Lower lobe of right lung (tissue), 2 donors: Measurements from ENCODE around the gene ASCC3. TPM values are rescaled to one million over a fixed set of nuclear protein-coding genes. Genes with fewer than 3 reads are reported as not detected.

ENCODE experiments used
- ATAC-seq, 2 donors: fragments of 200-7000 bp; cut with Tn5 transposase; one replicate each; pipeline ENCODE4 v1.9.1; 2020 to 2022; ENCODE audit warnings: mild to moderate bottlenecking in 2 of 2, moderate library complexity in 2 of 2
- DNase-seq: peaks from one replicate; pipeline ENCODE4 v3.0.0-alpha.2; 2020
- H3K27ac ChIP-seq: fragments of 200-600 bp; one replicate; pipeline ENCODE4 v1.8.0; 2022
- H3K27me3 ChIP-seq: fragments of 200-600 bp; one replicate; pipeline ENCODE4 v1.8.0; 2022; ENCODE audit warnings: low read depth
- H3K36me3 ChIP-seq: fragments of 200-600 bp; one replicate; pipeline ENCODE4 v1.8.0; 2022; ENCODE audit warnings: mild to moderate bottlenecking
- H3K4me1 ChIP-seq: fragments of 200-600 bp; one replicate; pipeline ENCODE4 v1.8.0; 2022
- H3K4me3 ChIP-seq: fragments of 200-600 bp; one replicate; pipeline ENCODE4 v1.8.0; 2022; ENCODE audit warnings: mild to moderate bottlenecking
- H3K9me3 ChIP-seq: fragments of 200-600 bp; one replicate; pipeline ENCODE4 v1.8.0; 2022
- CTCF ChIP-seq: fragments of 200-600 bp; IDR thresholded peaks from one replicate; pipeline ENCODE4 v1.8.0; 2022; ENCODE audit warnings: antibody characterized with exemption, mild to moderate bottlenecking
- intact Hi-C: fragments of 100-400 bp; cut with DNase I; formaldehyde crosslinking; loops from one replicate; pipeline ENCODE4 v1.11.0; 2022
- total RNA-seq: library from RNA; stranded (reverse); fragmentation: NEBNext Ultra II Directional; extraction: Animal tissue kit (Norgen Biotek cat#: 25700); gene quantifications from one replicate; pipeline ENCODE4 v1.2.1, GENCODE V29; 2021
- donor health status: DM: no; HTN: yes; CAD: no; lungs with severe emphysema.

The ASCC3 gene
- total RNA-seq, 1 donor from 2014 or later, result 34.8 TPM

- H3K9me3 ChIP-seq, result no peaks in the 10 kb centered on the region
- no peaks in the 10 kb centered on the region for H3K4me1 ChIP-seq
- no peak for DNase-seq
- H3K4me3 ChIP-seq, result no peak overlapping the region
- H3K27ac ChIP-seq, result no peak overlapping the region
- ATAC-seq, result no peak
- intact Hi-C loops, result no loop called here
- no peaks in the 10 kb centered on the region for H3K36me3 ChIP-seq
- TF ChIP-seq CTCF, result no peak
- H3K27me3 ChIP-seq, result no peaks in the 10 kb centered on the region
Observed at GRCh38 chr6:100823041-100823440, 58.1 kb downstream of the ASCC3 start.

GRCh38 chr6:100818066-100818465 is 63.1 kb downstream of the ASCC3 start:
- ATAC-seq (no peak), DNase-seq (no peak)
- no peaks in the 10 kb centered on the region for H3K9me3 ChIP-seq
- no peaks in the 10 kb centered on the region for H3K36me3 ChIP-seq
- H3K4me1 ChIP-seq, result no peaks in the 10 kb centered on the region
- no peak overlapping the region for H3K4me3 ChIP-seq
- no peak for TF ChIP-seq CTCF
- H3K27me3 ChIP-seq, result no peaks in the 10 kb centered on the region
- H3K27ac ChIP-seq, result no peak overlapping the region
- intact Hi-C loops, result no loop called here

- Histone ChIP-seq H3K27me3 (no peaks in the 10 kb centered on the region), H3K9me3 (no peaks in the 10 kb centered on the region), H3K36me3 (no peaks in the 10 kb centered on the region), H3K4me1 (no peaks in the 10 kb centered on the region), H3K27ac (no peak overlapping the region), H3K4me3 (no peak overlapping the region)
- TF ChIP-seq CTCF, result no peak
- intact Hi-C loops, result no loop called here
- DNase-seq (no peak), ATAC-seq (no peak)
Observed at GRCh38 chr6:100810015-100810414, 71.1 kb downstream of the ASCC3 start.

GRCh38 chr6:100809346-100809745 is 71.8 kb downstream of the ASCC3 start:
- Histone ChIP-seq H3K36me3 (no peaks in the 10 kb centered on the region), H3K4me3 (no peak overlapping the region), H3K27me3 (no peaks in the 10 kb centered on the region), H3K9me3 (no peaks in the 10 kb centered on the region), H3K27ac (no peak overlapping the region), H3K4me1 (no peaks in the 10 kb centered on the region)
- ATAC-seq, result no peak
- intact Hi-C loops, result no loop called here
- DNase-seq, result no peak
- TF ChIP-seq CTCF, result no peak

GRCh38 chr6:100808638-100809275 is 72.4 kb downstream of the ASCC3 start:
- ATAC-seq, result no peak
- no peaks in the 10 kb centered on the region for H3K36me3 ChIP-seq
- no peak for DNase-seq
- no peaks in the 10 kb centered on the region for H3K4me1 ChIP-seq
- H3K9me3 ChIP-seq, result no peaks in the 10 kb centered on the region
- no peaks in the 10 kb centered on the region for H3K27me3 ChIP-seq
- no peak overlapping the region for H3K27ac ChIP-seq
- intact Hi-C loops, result no loop called here
- no peak overlapping the region for H3K4me3 ChIP-seq
- no peak for TF ChIP-seq CTCF
